Kidney (tissue), 14 donors: ENCODE measurements around the gene FAM81A. TPM values are rescaled to one million over a fixed set of nuclear protein-coding genes. Genes with fewer than 3 reads are reported as not detected.

Experiments used
- DNase-seq, 5 donors: peaks; one replicate each; pipeline ENCODE4 v3.0.0-alpha.2; 2013 to 2020
- FAIRE-seq: peaks from 2 replicates; lab custom pipeline; 2012; peaks lifted over from hg19 to GRCh38; lab: Jason Lieb, UNC
- H3K27ac ChIP-seq, 2 donors: one replicate each; pipeline ENCODE4 v1.7.0; 2013; ENCODE audit warnings: low read depth in 2 of 2, low read length in 2 of 2, inconsistent platforms in 1 of 2
- H3K27me3 ChIP-seq: one replicate; pipeline ENCODE4 v1.7.1; 2013; ENCODE audit warnings: low read length, inconsistent platforms; ENCODE audit not compliant: control insufficient read depth, insufficient read depth
- H3K36me3 ChIP-seq, 3 donors: one replicate each; pipeline versions ENCODE4 v1.7.0 to v1.7.1; 2013; ENCODE audit warnings: low read length in 3 of 3, control low read depth in 1 of 3, inconsistent platforms in 1 of 3; ENCODE audit not compliant: insufficient read depth in 3 of 3, control insufficient read depth in 2 of 3
- H3K4me1 ChIP-seq, 3 donors: one replicate each; pipeline versions ENCODE4 v1.7.0 to v1.7.1; 2013; ENCODE audit warnings: low read length in 3 of 3, inconsistent platforms in 1 of 3, low read depth in 1 of 3; ENCODE audit not compliant: control insufficient read depth in 2 of 3, insufficient read depth in 2 of 3
- H3K4me3 ChIP-seq, 3 donors: one replicate each; pipeline versions ENCODE4 v1.7.0 to v1.8.1; 2013; ENCODE audit warnings: low read length in 3 of 3, control low read depth in 1 of 3, inconsistent platforms in 1 of 3
- H3K9ac ChIP-seq, 3 donors: one replicate each; pipeline versions ENCODE4 v1.7.0 to v1.7.1; 2013; ENCODE audit warnings: low read length in 3 of 3, control low read depth in 1 of 3, inconsistent platforms in 1 of 3
- H3K9me3 ChIP-seq, 3 donors: one replicate each; pipeline versions ENCODE4 v1.7.0 to v1.7.1; 2013; ENCODE audit warnings: low read length in 3 of 3, control low read depth in 1 of 3, inconsistent platforms in 1 of 3; ENCODE audit not compliant: control insufficient read depth in 2 of 3, insufficient read depth in 1 of 3
- intact Hi-C: fragments of 100-400 bp; cut with DNase I; formaldehyde crosslinking; loops from one replicate; pipeline ENCODE4 v1.11.1; 2022
- polyA plus RNA-seq: library from polyadenylated mRNA; stranded (reverse); fragments of 350-450 nt; fragmentation: Illumina TruSeq; extraction: RNeasy Lipid Tissue Mini Kit (QIAGEN cat#74804); gene quantifications from one replicate; pipeline ENCODE4 v1.2.3, GENCODE V29; 2014; ENCODE audit warnings: low read depth, low replicate concordance; ENCODE audit not compliant: insufficient read depth
- total RNA-seq: library from RNA; stranded (reverse); fragmentation: NEBNext Ultra II Directional; extraction: Animal tissue kit (Norgen Biotek cat#: 25700); gene quantifications from one replicate; pipeline ENCODE4 v1.2.1, GENCODE V29; 2021
- TF ChIP-seq, protein P1 (sequence below): IDR thresholded peaks from 3 replicates; pipeline ENCODE4 v1.5.1; 2012; ENCODE audit warnings: mild to moderate bottlenecking, moderate library complexity, borderline replicate concordance; ENCODE audit not compliant: insufficient read depth; ENCODE audit errors: extremely low read depth
- donor health status: control.
- donor health status: control.
- donor health status: control.
- donor health status: control.
- donor health status: control.
- donor health status: DM: yes; HTN: yes; CAD: no.
- donor health status: Normal renal cell carcinoma (clear cell type).

The FAM81A gene
- total and polyA plus RNA-seq, 2 donors from 2014 or later = 10.4 TPM

DNA sequence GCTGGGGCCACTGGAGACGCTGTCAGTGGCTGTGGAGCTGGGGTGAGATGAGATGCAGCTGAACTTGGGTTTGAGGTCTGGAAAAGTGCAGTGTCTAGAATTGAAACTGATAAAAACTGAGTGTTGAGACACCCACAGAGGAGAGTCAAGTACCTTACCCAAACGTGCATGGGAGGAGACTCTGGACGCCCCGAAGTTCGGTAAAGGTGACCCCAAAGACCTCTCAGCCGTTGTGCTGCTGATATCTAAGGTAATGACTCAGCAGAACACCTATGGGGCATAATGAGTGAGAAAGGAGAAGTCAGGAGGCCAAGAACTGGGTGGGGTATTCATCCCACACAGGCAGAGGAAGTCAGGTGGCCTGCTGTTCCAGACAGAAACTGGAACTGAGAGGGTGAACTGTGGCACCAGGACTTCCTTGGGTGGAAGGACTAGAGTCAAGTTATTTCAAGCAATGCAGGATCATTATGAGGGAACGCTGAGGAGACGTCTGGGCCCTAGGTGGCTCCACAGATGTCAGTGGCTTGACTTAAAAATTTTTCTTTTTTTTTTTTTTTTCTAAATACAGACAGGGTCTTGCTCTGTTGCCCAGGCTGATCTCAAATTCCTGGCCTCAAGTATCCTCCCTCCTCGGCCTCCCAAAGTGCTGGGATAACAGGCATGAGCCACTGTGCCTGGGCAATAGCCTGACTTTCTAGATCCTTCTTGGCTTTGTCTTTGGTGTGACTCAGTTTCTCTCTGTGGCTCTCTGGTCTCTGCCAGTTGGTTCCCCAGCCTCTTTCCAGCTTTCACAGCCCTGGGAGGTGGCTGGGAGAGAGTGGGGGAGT is 105.9 kb downstream of the FAM81A start:
- no peaks in the 10 kb centered on the region for H3K27me3 ChIP-seq
- no peak for DNase-seq
- no peaks in the 10 kb centered on the region for H3K4me1 ChIP-seq
- H3K27ac ChIP-seq = no peak overlapping the region
- no peaks in the 10 kb centered on the region for H3K36me3 ChIP-seq
- H3K9me3 ChIP-seq = no peaks in the 10 kb centered on the region
- no peak overlapping the region for H3K9ac ChIP-seq
- H3K4me3 ChIP-seq = no peak overlapping the region
- intact Hi-C loops = no loop called here
- FAIRE-seq = no peak
- TF ChIP-seq, protein P1, sequence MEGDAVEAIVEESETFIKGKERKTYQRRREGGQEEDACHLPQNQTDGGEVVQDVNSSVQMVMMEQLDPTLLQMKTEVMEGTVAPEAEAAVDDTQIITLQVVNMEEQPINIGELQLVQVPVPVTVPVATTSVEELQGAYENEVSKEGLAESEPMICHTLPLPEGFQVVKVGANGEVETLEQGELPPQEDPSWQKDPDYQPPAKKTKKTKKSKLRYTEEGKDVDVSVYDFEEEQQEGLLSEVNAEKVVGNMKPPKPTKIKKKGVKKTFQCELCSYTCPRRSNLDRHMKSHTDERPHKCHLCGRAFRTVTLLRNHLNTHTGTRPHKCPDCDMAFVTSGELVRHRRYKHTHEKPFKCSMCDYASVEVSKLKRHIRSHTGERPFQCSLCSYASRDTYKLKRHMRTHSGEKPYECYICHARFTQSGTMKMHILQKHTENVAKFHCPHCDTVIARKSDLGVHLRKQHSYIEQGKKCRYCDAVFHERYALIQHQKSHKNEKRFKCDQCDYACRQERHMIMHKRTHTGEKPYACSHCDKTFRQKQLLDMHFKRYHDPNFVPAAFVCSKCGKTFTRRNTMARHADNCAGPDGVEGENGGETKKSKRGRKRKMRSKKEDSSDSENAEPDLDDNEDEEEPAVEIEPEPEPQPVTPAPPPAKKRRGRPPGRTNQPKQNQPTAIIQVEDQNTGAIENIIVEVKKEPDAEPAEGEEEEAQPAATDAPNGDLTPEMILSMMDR = no peak

DNA sequence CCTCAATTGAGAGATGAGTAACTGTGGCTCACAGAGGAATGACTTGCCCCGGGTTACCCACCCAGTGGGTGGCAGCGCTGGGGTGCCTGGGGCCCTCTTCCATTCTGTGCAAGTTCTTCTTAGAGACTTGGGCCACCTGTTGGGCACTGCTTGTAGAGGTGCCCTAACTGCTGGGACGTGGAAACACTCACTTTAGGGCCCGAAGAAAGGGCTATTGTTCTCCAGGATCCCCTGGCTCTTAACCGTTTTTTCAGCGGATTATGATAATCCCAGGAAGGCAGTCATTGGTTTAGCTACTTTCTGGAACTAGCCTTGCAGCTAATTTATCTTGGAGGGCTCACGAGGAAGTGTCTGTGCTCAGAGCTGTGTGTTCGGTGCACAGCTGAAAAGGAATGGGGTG is 107.6 kb downstream of the FAM81A start:
- TF ChIP-seq, protein P1 = no peak
- H3K9ac ChIP-seq = no peak overlapping the region
- no peak overlapping the region for H3K4me3 ChIP-seq
- FAIRE-seq = no peak
- no peaks in the 10 kb centered on the region for H3K27me3 ChIP-seq
- H3K27ac ChIP-seq = no peak overlapping the region
- intact Hi-C loops = no loop called here
- DNase-seq = no peak
- no peaks in the 10 kb centered on the region for H3K36me3 ChIP-seq
- no peaks in the 10 kb centered on the region for H3K9me3 ChIP-seq
- H3K4me1 ChIP-seq = no peaks in the 10 kb centered on the region

DNA sequence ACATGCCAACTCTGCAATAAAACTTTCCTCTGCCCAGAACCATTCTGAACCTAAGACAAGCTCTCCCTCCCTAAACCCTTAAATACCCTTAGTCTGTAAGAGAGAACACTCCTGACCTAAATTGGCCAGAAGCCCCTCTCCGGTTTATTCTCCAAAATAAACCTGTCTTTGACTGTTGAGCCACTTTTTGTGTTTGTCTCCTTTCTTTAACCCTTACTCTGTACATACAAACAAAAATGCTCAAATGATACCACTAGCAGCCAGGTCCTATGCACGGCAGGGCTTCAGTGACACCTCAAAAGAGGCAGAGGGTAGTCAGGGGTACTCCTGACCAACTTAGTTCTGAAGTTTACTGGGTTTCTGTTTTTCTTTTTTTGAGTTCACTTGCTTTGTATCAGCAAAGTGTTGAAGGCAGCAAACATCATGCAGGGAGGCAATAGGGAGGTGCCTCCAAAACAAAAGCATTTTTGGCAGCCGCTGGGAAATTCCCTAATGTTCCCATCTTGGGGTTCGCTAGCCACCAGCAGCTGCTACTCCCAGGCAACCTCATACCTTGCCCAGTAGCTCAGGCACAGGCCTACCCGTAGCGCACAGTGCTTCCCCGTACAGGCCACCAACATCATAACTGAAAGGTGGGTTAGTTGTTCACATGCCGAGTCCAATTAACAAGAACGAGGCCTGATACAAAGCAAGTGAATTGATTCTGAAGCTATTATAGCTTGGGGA is 110.7 kb downstream of the FAM81A start:
- Histone ChIP-seq H3K27ac (no peak overlapping the region), H3K36me3 (no peaks in the 10 kb centered on the region), H3K27me3 (no peaks in the 10 kb centered on the region), H3K4me1 (no peaks in the 10 kb centered on the region), H3K9ac (no peak overlapping the region), H3K4me3 (no peak overlapping the region), H3K9me3 (no peaks in the 10 kb centered on the region)
- TF ChIP-seq, protein P1 = no peak
- intact Hi-C loops = no loop called here
- DNase-seq (no peak), FAIRE-seq (no peak)
